Measurements from ENCODE around the gene MAGI2. TPM values are rescaled to one million over a fixed set of nuclear protein-coding genes. Genes with fewer than 3 reads are reported as not detected.

Gene MAGI2
- total RNA-seq, 1 experiment from 2014 or later, result 0.34 TPM

DNA sequence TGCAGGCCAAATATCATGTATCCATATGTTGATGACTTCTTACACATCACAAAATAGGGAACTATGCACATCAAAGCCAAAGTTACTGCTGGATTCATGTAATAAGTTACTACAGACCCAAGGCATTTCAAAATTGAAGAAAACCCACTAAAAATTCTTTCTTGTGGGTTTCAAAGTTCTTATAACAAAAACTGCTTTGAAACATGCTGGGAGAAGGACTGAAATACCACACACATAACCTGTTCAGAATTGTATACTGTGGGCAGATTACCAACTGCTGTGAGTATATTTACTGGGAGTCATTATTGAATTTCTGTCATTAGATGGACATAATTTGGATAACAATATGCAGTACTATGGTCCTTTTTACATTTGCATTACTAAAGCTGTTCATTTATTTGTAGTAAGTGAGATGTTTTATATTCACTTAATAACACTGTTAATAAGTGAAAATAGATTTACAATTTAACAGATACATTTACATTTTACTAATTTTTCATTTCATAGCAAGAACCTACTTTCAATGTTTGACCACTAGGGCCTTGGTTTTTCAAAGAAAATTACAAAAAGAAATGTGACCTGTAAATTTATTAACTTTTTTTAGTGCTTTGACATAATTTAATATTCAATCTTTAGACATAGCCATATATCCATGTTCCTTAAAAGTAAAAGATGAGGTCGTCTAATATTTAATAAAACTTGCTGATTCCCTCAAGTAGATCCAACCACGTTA is 132.6 kb downstream of the MAGI2 start:
- POLR2A ChIA-PET (ENCODE audit: low non-redundant PET), result no interaction called here
- Histone ChIP-seq H3K27me3 (replicated peaks; ENCODE audit: insufficient read depth, low read depth, low read length, poor library complexity) (peaks cover 24% of the 10 kb centered on the region), H3K9me3 (ENCODE audit: low read depth, low read length, poor library complexity, severe bottlenecking) (no peaks in the 10 kb centered on the region), H3K27ac (ENCODE audit: low read depth, low read length, poor library complexity, severe bottlenecking) (no peak overlapping the region), H3K4me3 (ENCODE audit: low read depth, low read length, poor library complexity, severe bottlenecking) (no peak overlapping the region), H3K4me1 (ENCODE audit: insufficient read depth, low read length, poor library complexity, severe bottlenecking) (no peaks in the 10 kb centered on the region), H3K36me3 (ENCODE audit: insufficient read depth, low read length, poor library complexity, severe bottlenecking) (no peaks in the 10 kb centered on the region)
- intact Hi-C loops (cut with micrococcal nuclease; ENCODE audit: unreplicated experiment), result no loop called here
- no TSS peak for BruUV-seq (replicated peaks)
- CTCF ChIA-PET, result no interaction called here
- TF ChIP-seq EZH2 (IDR thresholded peaks at IDR 0.05; ENCODE audit: borderline replicate concordance, low read depth, low read length, poor library complexity, severe bottlenecking), result no peak
- TF ChIP-seq, protein P1, sequence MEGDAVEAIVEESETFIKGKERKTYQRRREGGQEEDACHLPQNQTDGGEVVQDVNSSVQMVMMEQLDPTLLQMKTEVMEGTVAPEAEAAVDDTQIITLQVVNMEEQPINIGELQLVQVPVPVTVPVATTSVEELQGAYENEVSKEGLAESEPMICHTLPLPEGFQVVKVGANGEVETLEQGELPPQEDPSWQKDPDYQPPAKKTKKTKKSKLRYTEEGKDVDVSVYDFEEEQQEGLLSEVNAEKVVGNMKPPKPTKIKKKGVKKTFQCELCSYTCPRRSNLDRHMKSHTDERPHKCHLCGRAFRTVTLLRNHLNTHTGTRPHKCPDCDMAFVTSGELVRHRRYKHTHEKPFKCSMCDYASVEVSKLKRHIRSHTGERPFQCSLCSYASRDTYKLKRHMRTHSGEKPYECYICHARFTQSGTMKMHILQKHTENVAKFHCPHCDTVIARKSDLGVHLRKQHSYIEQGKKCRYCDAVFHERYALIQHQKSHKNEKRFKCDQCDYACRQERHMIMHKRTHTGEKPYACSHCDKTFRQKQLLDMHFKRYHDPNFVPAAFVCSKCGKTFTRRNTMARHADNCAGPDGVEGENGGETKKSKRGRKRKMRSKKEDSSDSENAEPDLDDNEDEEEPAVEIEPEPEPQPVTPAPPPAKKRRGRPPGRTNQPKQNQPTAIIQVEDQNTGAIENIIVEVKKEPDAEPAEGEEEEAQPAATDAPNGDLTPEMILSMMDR (conservative IDR thresholded peaks at IDR 0.05; ENCODE audit: low read depth, low read length), result no peak
- DNase-seq (ENCODE audit: low spot score), result no peak

DNA sequence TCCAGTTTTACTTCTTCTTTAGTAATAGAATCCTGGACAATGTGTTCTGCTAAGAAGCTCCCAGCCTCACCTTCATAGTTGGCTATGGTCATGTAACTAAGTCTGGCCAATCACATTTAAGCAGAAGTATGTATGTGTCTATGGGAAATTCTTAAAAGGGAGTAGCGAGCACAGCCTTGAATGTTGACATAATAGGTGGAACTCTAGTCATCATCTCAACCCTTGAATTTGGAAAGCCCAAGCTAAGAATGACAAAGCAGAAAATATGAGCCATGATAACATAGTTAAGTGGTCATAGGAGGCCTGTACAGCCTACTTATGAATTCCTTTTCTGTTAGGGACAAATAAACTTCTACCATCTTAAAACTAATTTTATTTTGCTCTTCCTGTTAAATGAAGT is 134.1 kb downstream of the MAGI2 start:
- CTCF ChIA-PET, result no interaction called here
- BruUV-seq (replicated peaks), result no TSS peak
- intact Hi-C loops (cut with micrococcal nuclease; ENCODE audit: unreplicated experiment), result no loop called here

DNA sequence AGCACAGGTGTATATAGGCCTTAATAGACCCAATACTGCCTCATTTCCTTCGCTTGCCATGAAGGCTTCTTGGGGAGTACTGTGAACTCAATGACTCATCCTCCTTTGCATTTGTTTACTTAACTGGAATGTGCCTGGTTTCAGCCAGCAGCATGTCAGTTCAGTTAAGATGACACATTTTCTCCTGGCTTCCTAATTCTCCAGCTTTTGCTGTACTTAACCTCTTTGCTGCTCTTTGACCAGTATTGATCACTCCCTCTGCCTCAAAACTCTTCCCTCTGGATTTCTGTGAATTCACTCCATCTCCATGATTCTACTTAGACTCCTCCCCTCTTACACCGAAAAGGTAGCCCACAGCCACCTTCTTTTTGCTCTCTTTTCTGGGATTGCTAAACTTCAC is 135.7 kb downstream of the MAGI2 start:
- ChIA-PET CTCF (no interaction called here), POLR2A (ENCODE audit: low non-redundant PET) (no interaction called here)
- Histone ChIP-seq H3K4me3 (ENCODE audit: low read depth, low read length, poor library complexity, severe bottlenecking) (no peak overlapping the region), H3K9me3 (ENCODE audit: low read depth, low read length, poor library complexity, severe bottlenecking) (no peaks in the 10 kb centered on the region), H3K27ac (ENCODE audit: low read depth, low read length, poor library complexity, severe bottlenecking) (no peak overlapping the region), H3K27me3 (replicated peaks; ENCODE audit: insufficient read depth, low read depth, low read length, poor library complexity) (peaks cover 12% of the 10 kb centered on the region), H3K36me3 (ENCODE audit: insufficient read depth, low read length, poor library complexity, severe bottlenecking) (no peaks in the 10 kb centered on the region), H3K4me1 (ENCODE audit: insufficient read depth, low read length, poor library complexity, severe bottlenecking) (no peaks in the 10 kb centered on the region)
- DNase-seq (ENCODE audit: low spot score), result peak; percentile 2
- BruUV-seq (replicated peaks), result no TSS peak
- no peak for TF ChIP-seq EZH2 (IDR thresholded peaks at IDR 0.05; ENCODE audit: borderline replicate concordance, low read depth, low read length, poor library complexity, severe bottlenecking)
- TF ChIP-seq, protein P1 (conservative IDR thresholded peaks at IDR 0.05; ENCODE audit: low read depth, low read length), result no peak
- intact Hi-C loops (cut with micrococcal nuclease; ENCODE audit: unreplicated experiment), result no loop called here

More for the DNA sequence above, 134.1 kb downstream of the MAGI2 start:
- H3K27me3 ChIP-seq (replicated peaks; ENCODE audit: insufficient read depth, low read depth, low read length, poor library complexity), result peaks cover 19% of the 10 kb centered on the region
- POLR2A ChIA-PET (ENCODE audit: low non-redundant PET), result no interaction called here
- no peaks in the 10 kb centered on the region for H3K4me1 ChIP-seq (ENCODE audit: insufficient read depth, low read length, poor library complexity, severe bottlenecking)
- no peak overlapping the region for H3K4me3 ChIP-seq (ENCODE audit: low read depth, low read length, poor library complexity, severe bottlenecking)
- no peak for DNase-seq (ENCODE audit: low spot score)
- no peak overlapping the region for H3K27ac ChIP-seq (ENCODE audit: low read depth, low read length, poor library complexity, severe bottlenecking)
- no peaks in the 10 kb centered on the region for H3K36me3 ChIP-seq (ENCODE audit: insufficient read depth, low read length, poor library complexity, severe bottlenecking)
- no peaks in the 10 kb centered on the region for H3K9me3 ChIP-seq (ENCODE audit: low read depth, low read length, poor library complexity, severe bottlenecking)
- no peak for TF ChIP-seq EZH2 (IDR thresholded peaks at IDR 0.05; ENCODE audit: borderline replicate concordance, low read depth, low read length, poor library complexity, severe bottlenecking)
- TF ChIP-seq, protein P1 (conservative IDR thresholded peaks at IDR 0.05; ENCODE audit: low read depth, low read length), result no peak

Data from A673 (cell line).